ENCODE results near the gene SYNM.

Gene SYNM

DNA sequence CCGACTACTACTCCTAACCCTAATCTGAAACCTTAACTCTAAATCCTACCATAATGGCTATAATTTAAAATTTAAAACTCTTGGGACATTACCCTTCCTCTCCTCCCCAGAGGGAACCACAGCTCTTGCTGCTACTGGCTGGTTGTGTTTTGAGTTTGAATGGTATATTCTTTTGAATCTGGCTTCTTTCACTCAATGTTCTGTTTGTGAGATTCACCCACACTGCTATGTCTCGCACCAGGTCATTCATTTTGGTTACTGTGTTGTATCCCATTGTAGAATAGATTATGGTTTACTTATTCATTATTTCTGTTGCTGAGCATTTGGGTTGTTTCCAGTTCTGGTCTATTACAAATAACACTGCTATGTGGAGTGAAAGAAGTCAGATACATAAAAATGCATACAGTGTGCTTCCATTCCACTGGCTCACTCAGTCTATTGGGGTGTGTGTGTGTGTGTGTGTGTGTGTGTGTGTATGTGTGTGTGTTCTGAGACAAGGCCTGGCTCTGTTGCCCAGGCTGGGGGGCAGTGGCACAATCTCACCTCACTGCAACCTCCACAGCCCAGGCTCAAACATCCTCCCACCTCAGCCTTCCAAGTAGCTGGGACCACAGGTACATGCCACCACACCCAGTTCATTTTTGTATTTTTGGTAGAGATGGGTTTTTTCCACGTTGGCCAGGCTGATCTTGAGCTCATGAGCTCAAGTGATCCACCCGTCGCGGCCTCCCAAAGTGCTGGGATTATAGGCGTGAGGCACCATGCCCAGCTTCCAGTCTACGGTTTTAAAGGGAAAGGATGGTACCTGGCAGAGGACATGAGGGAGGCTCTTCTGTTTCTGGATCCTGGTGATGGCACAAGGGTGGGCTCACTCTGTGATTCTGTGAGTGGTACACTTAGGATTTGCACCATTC is 19.2 kb upstream of the SYNM start:
- DNase-seq: no peak

GRCh38 chr15:99086327-99086667 is 18.6 kb upstream of the SYNM start:
- no peak for DNase-seq

GRCh38 chr15:99087405-99087943 is 17.4 kb upstream of the SYNM start:
- DNase-seq: no peak

GRCh38 chr15:99090011-99090699 is 14.7 kb upstream of the SYNM start:
- DNase-seq: no peak

- DNase-seq: no peak
Measured at GRCh38 chr15:99090938-99091337, 13.9 kb upstream of the SYNM start.

DNA sequence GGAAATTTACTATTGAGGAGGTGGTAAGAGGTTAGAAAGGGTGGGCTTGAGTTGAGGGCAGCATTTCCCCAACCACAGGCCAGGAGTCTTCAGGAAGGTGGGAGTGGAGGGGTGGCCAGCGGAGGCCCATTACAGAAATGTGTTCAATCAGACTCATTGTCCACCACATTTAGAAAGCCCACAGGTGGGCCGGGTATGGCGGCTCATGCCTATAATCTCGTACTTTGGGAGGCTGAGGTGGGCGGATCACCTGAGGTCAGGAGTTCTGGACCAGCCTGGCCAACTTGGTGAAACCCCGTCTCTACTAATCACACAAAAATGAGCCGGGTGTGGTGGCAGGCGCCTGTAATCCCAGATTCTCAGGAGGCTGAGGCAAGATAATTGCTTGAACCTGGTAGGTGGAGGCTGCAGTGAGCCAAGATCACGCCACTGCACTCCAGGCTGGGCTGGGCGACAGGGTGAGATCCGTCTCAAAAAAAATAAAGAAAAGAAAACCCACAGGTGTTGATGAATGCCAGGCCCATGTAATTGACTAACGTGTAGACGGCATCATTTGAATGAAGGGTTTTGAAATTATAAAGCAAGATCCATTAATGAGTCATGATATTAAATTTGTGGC is 12.2 kb upstream of the SYNM start:
- no peak for DNase-seq

- no peak for DNase-seq
Measured at GRCh38 chr15:99095626-99096025, 9.3 kb upstream of the SYNM start.

DNA sequence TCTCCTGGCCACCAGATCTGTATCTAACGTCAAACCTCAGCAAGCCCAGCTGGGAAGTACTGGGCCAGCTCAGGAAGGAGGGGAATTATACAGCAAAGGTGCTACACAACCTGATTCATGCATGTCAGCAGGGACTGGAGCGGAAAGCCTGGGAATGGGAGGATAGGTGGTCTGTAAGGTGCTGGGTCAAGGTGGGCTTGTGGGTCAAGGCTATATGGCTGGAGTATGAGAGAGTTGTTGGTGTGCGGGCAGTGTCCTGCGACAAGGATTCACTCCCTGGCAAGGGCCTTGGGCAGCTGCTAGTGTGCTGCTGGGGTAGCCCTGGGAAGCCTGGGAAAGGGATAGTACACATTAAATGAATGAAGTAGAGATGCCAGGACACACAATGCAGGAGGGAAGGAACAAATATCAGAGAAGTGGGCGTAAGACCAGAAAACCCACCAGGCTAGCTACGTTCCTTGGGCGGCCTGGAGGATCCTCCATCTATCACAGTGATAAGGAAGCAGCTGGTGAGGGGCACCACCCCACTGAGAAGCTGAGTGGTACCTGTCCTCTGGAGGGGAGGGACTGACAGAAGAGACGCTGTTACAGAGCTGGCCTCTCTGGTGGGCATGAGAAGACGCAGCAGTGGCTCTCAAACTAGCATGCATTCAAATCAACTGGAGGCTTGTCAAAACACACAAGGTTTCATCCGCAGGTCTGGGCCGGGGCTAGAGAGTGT is 8.5 kb upstream of the SYNM start:
- DNase-seq: no peak

DNA sequence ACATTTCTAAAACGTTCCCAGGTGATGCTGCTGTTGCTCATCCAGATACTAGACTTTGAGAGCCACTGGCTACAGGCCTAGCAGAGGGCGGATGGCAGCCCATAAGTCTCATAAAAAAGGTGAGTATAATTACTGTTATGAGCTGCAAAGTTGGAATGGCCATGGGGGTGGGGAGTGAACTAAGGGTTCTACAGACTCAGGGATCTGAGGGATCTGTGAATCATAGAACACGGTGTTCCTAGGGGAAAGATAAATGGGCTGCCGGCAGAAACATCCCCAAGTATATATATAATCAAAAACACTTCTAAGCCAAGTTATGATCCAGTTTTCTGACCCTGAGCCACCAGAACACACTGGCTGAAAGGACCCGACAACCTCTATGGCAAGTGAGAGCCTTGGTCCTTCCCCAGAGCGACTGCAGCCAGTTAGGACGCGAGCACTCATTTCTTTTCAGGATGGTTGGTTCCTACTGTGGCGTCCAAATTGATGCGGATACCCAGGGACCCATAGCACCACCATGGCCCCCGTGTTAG is 7.9 kb upstream of the SYNM start:
- DNase-seq: no peak

DNA sequence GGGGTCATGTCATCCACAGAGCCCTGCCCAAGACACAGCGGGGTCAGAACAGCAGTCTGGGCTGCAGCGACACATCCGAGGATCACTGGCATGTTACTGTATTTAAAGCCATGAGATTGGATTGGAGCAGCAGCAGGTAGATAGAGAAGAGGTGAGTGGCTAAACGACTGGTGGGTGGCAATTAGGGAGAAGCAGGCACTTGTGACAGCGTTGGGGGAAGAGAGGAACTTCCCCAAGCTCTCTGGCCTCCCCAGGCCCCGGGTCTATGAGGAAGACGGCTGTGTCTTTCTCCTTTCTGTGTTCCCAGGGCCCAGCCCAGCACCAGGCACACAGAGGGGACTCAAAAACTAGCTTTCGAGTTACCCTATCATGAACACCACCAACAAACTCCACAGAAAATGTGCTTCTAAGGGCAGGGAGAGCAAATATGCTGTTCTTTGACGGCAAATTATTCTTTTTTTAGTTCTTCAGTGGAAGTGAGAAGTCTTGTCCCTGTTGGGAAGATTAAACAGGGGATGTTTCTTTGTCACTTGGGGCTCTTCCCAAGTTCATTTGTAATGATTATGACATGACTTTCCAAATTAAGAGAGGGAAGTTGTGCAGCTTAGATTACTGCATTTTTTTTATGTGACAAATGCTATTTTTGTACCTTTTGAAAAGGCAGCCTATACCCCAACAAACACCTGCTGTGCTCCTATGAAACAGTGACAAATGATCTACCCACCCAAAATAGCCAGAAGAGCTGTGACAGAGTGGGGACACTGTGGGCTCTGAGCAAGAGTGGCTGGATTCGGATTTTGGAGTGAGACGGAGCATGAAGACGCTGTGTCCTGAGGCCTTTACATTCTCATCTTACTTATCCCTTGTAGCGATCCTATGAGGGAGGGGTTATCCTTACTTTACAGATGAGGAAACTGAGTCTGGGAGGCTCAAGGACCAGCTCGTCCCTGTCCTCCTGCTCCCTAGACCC is 7.2 kb upstream of the SYNM start:
- DNase-seq: no peak

DNA sequence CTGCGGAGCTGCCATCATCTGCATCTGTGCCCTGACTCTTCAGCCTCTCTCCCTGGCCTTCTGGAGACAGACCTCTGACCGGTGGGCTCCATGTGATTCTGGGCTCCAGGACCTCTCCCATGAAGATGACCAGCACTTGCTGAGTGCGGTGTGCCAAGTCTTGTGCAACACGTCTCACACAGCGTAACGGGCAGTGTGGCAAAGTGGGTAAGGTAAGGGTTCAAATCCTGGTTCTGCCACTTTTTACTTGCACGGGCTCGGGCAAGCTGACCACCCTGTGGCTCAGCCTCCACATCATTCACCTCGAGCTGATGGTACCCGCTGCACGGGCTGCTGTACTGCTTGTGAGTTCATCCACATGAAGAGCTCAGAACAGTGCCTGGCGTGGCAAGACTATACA is 6.5 kb upstream of the SYNM start:
- DNase-seq: no peak

- no peak for DNase-seq
Measured at GRCh38 chr15:99098991-99099390, 5.9 kb upstream of the SYNM start.

DNA sequence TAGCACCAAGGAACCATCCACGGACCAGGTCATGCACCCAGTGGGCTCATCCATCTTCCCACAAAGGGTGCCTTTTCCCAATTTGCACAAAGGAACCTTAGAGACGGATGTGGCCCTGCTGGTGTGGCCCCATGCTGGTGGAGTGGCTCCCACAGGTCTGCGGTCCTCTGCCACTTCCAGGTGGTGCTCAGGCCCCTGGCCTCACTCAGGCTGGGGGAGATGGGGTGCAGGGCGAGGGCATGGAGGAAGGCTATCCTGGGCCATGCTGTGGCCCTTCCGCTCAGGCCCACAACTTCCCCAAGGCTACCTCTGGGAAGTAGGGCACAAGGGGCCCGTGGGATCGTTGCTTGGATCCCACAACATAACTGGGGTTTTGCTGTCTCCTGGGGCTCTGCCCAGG is 5.2 kb upstream of the SYNM start:
- no peak for DNase-seq

DNA sequence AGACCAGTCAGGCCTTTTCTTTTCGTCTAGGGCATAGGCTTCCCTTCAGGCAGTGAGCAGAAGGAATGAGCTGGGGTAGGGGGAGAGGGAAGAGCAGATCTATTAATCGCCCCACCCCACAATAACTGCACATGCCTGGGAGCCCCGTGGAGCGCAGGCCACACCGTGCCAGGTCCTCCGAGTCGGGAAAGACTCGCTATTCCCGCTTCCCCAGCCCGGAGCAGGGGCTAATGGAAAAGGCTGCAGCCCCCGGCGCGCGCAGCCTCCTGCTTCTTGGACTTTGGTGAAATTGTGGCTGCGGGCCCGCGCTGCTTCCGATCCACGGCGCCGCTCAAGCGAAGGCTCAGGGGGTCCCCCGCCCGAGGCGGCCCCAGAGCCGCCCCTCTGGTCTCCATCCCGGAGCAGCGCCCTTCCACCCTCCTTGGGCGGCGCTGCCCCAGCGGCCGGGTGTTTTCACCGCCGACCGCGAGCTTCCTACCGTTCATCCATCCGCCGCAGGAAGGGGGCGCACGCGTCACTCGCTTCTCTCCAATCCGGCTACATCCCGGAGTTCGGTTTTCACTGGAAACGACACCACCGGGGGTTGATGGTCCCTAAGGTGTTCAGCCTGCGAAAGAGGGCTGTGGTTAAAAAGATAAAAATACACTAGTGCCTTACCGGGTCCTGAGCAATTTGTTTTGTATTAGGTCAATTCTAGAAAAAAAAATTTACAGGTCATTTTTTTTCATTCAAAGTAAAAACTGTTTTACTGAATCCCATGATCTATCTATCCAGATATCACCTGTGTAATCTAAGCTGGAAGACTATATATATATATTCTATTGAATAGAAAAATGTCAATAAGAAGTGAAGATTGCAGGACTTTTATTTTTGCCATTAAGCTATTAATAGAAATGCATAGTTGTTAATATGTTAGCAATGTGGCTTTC is 4.4 kb upstream of the SYNM start:
- DNase-seq: peak; percentile 40

- no peak for DNase-seq
Measured at GRCh38 chr15:99101501-99101900, 3.4 kb upstream of the SYNM start.

GRCh38 chr15:99102332-99103235 is 2.3 kb upstream of the SYNM start:
- DNase-seq: no peak

- no peak for DNase-seq
Measured at GRCh38 chr15:99103279-99103678, 1.6 kb upstream of the SYNM start.

- DNase-seq: peak; percentile 5
Measured at GRCh38 chr15:99105514-99106341, 848 bp downstream of the SYNM start.
